ENCODE results near the gene PLEKHA4. TPM values are rescaled to one million over a fixed set of nuclear protein-coding genes. Genes with fewer than 3 reads are reported as not detected.
"Not testable (repeated sequence)": the region's sequence is repeated elsewhere in the genome, so short reads cannot be mapped to it uniquely, and the experiment has no call there.

Gene PLEKHA4
- total RNA-seq, 3 donors from 2014 or later, result 6.4 to 25.6 (median 22.4) TPM

DNA sequence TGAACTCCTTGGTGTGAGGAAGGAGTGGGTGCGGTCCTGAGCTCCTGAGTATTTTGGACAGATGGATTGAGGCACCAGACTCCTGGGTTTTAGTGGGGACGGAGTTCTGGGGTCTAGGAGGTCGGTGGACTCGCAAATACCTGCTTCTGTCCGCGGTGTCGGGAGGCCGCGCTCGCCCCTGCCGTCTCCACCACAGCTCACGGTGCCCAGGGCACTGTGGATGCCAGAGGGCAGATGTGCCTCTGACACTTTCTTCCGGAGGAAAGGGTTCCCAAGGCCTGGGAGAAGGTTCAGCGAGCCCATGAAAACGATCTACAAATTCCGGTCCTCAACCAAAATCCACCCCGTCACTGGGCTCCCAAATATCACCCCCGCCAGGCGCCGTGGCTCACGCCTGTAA is 26.8 kb upstream of the PLEKHA4 start:
- no peaks in the 10 kb centered on the region for H3K4me1 ChIP-seq
- intact Hi-C loops (cut with DNase I; ENCODE audit: low total_unique reads), result no loop called here
- H3K27me3 ChIP-seq, result no peaks in the 10 kb centered on the region
- TF ChIP-seq, protein P1, sequence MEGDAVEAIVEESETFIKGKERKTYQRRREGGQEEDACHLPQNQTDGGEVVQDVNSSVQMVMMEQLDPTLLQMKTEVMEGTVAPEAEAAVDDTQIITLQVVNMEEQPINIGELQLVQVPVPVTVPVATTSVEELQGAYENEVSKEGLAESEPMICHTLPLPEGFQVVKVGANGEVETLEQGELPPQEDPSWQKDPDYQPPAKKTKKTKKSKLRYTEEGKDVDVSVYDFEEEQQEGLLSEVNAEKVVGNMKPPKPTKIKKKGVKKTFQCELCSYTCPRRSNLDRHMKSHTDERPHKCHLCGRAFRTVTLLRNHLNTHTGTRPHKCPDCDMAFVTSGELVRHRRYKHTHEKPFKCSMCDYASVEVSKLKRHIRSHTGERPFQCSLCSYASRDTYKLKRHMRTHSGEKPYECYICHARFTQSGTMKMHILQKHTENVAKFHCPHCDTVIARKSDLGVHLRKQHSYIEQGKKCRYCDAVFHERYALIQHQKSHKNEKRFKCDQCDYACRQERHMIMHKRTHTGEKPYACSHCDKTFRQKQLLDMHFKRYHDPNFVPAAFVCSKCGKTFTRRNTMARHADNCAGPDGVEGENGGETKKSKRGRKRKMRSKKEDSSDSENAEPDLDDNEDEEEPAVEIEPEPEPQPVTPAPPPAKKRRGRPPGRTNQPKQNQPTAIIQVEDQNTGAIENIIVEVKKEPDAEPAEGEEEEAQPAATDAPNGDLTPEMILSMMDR (IDR thresholded peaks at IDR 0.05), result no peak
- TF ChIP-seq POLR2AphosphoS5 (IDR thresholded peaks at IDR 0.05) (no peak), POLR2A (IDR thresholded peaks at IDR 0.05) (no peak)
- no peak for DNase-seq (ENCODE audit: low spot score in 2 of 2)
- no peak overlapping the region for H3K27ac ChIP-seq
- H3K9me3 ChIP-seq, result no peaks in the 10 kb centered on the region
- H3K4me3 ChIP-seq, result peak overlapping the region in 1 of 3 donors; percentile 67
- no peaks in the 10 kb centered on the region for H3K36me3 ChIP-seq

DNA sequence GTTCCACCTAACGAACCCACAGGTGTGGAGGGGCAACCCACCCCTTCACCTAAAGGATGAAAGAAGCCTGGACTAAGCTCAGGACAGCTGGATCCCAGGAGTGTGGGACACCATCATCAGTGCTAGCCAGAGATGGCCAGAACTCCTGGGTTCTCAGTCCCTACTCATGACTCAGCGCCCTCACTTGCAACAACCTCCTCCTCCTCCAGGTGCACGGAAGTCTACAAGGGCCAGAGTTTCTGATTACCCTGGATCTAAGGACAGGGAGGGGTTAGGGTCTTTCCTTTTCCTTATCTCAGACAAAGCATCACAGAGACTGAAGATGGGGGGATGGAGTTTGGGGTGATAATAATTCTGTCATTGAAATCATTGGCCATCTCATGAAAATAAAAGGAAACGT is 22.1 kb upstream of the PLEKHA4 start:
- Histone ChIP-seq H3K4me1 (no peaks in the 10 kb centered on the region), H3K9me3 (no peaks in the 10 kb centered on the region), H3K27ac (no peak overlapping the region), H3K4me3 (no peak overlapping the region), H3K36me3 (no peaks in the 10 kb centered on the region), H3K27me3 (no peaks in the 10 kb centered on the region)
- DNase-seq (ENCODE audit: low spot score in 2 of 2), result no peak
- no peak for TF ChIP-seq POLR2AphosphoS5 (IDR thresholded peaks at IDR 0.05)
- no peak for TF ChIP-seq POLR2A (IDR thresholded peaks at IDR 0.05)
- TF ChIP-seq, protein P1 (IDR thresholded peaks at IDR 0.05), result no peak
- intact Hi-C loops (cut with DNase I; ENCODE audit: low total_unique reads), result no loop called here

DNA sequence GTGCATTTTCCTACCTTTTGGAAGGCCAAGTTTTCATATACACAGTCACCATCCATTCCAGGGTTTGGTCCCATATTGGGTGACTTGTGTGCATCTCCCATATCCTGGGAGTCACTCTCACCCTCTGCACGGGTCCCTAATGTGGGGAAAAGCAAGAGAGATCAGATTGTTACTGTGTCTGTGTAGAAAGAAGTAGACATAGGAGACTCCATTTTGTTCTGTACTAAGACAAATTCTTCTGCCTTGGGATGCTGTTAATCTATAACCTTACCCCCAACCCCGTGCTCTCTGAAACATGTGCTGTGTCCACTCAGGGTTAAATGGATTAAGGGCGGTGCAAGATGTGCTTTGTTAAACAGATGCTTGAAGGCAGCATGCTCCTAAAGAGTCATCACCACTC is 21.1 kb upstream of the PLEKHA4 start:
- intact Hi-C loops (cut with DNase I; ENCODE audit: low total_unique reads); H3K36me3 ChIP-seq; H3K4me1 ChIP-seq; H3K27me3 ChIP-seq; DNase-seq (ENCODE audit: low spot score in 2 of 2); H3K9me3 ChIP-seq; H3K27ac ChIP-seq; H3K4me3 ChIP-seq: not testable (repeated sequence)

DNA sequence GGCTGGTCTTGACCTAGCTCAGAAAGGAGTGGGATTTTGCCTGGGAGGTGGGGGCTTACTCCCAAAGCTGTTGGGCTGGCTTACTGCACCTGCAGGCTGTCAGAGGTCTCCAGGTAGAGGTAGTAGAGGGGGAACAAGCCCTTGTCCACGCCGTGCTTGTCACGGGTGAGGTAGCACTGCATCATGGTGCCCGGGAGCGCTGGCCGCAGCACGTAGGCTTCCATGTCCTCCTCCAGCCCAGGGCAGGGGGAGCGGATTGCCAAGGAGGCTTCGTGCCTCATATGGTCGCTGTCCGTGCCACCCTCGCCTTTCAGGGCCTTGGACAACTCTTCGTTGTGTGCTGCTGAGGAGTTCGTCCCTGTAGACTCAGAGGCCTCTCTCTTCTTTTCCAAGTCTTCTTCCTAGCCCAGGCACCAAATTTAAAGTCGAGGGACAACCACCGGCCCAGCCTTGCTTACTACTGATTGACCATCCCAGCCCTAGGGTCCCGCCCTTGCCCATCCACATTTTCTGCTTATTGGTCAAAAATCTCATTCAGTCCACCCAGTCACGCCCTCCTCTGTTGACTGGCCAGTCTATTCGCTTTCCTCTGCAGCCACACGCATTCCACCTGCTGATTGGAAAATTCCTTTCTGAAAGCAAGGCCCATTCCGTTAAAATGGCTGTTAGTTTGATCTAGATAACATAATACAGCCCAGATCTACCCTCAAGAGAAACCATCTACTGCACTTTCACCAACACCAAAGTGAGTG is 19.6 kb upstream of the PLEKHA4 start:
- no peaks in the 10 kb centered on the region for H3K36me3 ChIP-seq
- H3K4me3 ChIP-seq, result no peak overlapping the region
- no peaks in the 10 kb centered on the region for H3K27me3 ChIP-seq
- H3K27ac ChIP-seq, result no peak overlapping the region
- no peaks in the 10 kb centered on the region for H3K9me3 ChIP-seq
- H3K4me1 ChIP-seq, result no peaks in the 10 kb centered on the region
- DNase-seq (ENCODE audit: low spot score in 2 of 2), result no peak
- intact Hi-C loops (cut with DNase I; ENCODE audit: low total_unique reads), result no loop called here
- TF ChIP-seq POLR2AphosphoS5 (IDR thresholded peaks at IDR 0.05), result no peak
- TF ChIP-seq, protein P1 (IDR thresholded peaks at IDR 0.05), result no peak
- no peak for TF ChIP-seq POLR2A (IDR thresholded peaks at IDR 0.05)

DNA sequence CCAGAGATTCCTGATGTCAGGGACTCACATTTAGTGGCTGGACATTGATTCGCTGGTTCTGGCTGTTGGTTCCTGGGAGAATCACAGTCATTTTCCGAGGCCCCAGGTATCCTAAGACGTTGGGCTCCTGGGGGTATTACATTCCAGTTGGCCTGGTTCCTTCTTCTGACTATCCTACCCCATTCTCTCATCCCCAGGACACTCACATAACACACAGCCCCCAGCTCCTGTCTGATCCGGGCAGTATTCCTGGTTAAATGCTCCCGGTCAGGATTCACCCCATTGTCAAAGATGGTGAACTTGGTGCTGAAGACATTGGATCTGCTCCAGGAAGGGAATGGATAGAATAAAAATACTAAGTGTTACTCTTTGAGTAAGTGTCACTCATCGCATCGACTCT is 15.3 kb upstream of the PLEKHA4 start:
- intact Hi-C loops (cut with DNase I; ENCODE audit: low total_unique reads), result no loop called here
- Histone ChIP-seq H3K9me3 (no peaks in the 10 kb centered on the region), H3K27me3 (no peaks in the 10 kb centered on the region), H3K27ac (no peak overlapping the region), H3K4me1 (no peaks in the 10 kb centered on the region), H3K36me3 (no peaks in the 10 kb centered on the region), H3K4me3 (no peak overlapping the region)
- TF ChIP-seq POLR2A (IDR thresholded peaks at IDR 0.05), result no peak
- TF ChIP-seq, protein P1 (IDR thresholded peaks at IDR 0.05), result no peak
- TF ChIP-seq POLR2AphosphoS5 (IDR thresholded peaks at IDR 0.05), result no peak
- DNase-seq (ENCODE audit: low spot score in 2 of 2), result no peak

All from breast epithelium (tissue), 4 donors.